Renal cortical epithelial cell (primary cell): Measurements from ENCODE around the gene PRDM7. TPM values are rescaled to one million over a fixed set of nuclear protein-coding genes. Genes with fewer than 3 reads are reported as not detected.

Experiments
- DNase-seq: peaks from one replicate; pipeline ENCODE4 v3.0.0-alpha.2; 2011; ENCODE audit warnings: low read depth
- total RNA-seq: library from RNA; depleted of rRNA; stranded (reverse); fragments of >200 nt; gene quantifications from 2 replicates; pipeline ENCODE4 v1.2.3, GENCODE V29; 2014

Gene PRDM7
- total RNA-seq, 1 donor from 2014 or later: not detected

- no peak for DNase-seq
These were observed 41.2 kb downstream of the PRDM7 start for GRCh38 chr16:90035902-90036301.

DNA sequence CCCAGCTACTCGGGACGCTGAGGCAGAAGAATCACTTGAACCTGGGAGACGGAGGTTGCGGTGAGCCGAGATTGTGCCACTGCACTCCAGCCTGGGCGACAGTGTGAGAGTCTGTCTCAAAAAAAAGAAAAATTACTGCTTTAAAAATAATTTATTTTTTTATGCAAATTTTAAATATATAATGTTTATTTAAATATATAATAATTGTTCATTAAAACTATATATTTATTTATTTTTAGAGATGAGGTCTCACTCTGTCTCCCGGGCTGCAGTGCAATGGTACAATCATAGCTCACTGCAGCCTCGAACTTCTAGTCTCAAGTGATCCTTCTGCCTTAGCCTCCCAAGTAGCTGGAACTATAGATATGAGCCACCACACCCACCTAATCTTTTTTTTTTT is 42.6 kb downstream of the PRDM7 start:
- no peak for DNase-seq

DNA sequence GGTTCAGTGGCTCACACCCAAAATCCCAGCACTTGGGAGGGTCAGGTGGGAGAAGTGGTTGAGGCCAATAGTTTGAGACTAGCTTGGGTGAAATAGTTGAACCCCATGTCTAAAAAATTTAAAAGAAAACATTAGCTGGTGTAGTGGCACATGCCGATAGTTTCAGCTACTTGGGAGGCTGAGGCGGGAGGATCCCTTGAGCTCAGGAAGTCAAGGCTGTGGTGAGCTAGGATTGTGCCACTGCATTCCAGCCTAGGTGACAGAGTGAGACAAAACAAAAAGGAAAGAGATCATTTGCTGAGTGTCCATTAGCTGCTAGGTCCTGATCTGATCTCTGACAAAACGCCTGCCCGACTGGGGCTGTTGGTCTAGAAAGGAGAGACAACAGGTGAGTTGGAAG is 43.7 kb downstream of the PRDM7 start:
- DNase-seq: no peak

DNA sequence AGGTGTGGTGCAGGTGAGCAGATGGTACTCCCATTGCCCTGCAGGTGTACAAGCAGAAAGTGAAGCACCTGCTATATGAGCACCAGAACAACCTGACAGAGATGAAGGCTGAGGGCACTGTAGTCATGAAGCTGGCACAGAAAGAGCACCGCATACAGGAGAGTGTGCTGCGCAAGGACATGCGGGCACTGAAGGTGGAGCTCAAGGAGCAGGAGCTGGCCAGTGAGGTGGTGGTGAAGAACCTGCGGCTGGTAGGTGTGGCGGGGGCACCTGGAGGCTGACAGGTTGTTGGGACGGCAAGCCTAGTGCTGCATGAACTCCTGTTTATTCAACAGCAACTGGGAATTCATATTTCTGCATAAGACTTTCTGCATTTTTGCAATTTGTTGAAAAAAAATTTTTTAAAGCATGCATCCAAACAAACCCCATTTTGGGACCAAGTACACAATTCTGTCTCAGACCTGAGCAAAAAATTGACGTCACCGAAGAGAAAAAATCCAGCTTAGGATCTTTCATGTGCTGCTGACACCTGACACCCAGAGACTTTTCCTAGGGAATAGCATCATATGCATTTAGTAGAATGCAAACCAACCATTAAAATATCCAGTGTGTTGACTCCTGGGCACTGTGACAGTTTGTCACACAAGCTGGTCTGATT is 44.3 kb downstream of the PRDM7 start:
- DNase-seq: no peak

DNA sequence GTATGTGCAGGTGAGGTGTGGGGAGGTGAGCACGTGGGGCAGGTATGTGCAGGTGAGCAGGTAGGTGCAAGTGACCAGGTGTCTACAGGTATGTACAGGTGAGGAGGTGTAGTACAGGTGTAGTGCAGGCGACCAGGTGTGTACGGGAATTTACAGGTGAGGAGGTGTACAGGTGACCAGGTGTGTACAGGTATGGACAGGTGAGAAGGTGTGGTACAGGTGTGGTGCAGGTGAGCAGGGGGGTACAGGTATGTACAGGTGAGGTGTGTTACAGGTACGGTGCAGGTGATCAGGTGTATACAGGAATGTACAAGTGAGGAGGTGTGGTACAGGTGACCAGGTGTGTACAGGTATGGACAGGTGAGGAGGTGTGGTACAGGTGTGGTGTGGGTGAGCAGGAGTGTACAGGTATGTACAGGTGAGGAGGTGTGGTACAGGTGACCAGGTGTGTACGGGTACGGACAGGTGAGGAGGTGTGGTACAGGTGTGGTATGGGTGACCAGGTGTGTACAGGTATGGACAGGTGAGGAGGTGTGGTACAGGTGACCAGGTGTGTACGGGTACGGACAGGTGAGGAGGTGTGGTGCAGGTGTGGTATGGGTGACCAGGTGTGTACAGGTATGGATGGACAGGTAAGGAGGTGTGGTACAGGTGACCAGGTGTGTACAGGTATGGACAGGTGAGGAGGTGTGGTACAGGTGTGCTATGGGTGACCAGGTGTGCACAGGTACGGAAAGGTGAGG is 45.0 kb downstream of the PRDM7 start:
- no peak for DNase-seq

GRCh38 chr16:90031186-90031930 is 45.8 kb downstream of the PRDM7 start:
- DNase-seq: no peak

DNA sequence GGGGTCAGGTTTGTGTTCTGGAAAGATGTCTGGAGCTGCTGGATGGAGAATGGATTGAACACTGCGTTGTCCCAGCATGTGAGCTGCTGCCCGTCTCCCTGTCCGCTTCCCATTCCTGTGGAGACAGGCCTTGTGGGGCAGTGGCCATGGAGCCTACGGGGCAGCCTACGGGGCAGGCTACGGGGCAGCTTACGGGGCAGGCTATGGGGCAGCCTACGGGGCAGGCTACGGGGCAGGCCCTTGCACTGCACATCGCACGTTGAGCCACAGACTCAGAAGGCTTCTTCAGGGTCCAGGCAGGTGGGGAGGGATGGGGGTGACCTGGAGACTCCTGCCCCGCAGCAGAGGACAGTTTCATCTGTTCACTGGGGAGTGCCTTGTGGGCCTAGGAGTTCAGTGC is 48.1 kb downstream of the PRDM7 start:
- no peak for DNase-seq

DNA sequence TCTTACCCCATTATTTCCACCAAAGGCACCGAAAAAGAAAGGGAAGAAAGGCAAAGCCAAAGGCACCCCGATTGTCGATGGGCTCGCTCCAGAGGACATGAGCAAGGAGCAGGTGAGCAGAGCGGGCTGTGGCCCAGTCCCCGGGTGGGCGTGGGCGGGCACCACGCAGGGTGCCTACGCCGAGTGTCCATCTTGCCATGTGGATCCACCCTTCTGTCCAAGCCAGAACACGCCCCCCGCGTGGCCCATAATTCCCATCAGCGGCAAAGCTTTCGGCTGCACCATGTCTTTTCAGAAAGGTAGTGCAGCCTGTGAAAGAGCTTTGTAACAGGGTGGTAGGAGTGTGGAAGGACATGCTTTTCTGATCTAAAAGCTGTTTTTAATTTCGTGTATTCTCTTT is 49.5 kb downstream of the PRDM7 start:
- DNase-seq: no peak

GRCh38 chr16:90026135-90026534 is 51.0 kb downstream of the PRDM7 start:
- no peak for DNase-seq

DNA sequence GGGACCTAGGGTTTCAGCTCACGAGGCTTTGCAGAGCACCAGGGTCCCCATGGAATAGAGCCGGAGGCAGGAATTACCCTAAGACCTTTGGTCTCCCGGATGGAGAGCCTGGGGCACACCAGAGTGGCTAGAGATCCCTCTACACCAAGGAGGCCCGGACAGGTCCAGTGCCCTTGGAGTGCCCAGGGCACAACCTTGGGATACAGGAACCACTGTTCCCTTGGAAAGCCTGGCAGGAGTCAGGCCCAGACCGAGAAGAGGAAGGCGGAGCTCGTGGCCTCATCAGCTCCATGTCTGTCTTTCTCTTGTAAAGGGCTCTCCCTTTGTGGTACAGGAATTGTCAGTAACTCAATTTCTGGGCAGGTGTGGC is 54.1 kb downstream of the PRDM7 start:
- DNase-seq: no peak

DNA sequence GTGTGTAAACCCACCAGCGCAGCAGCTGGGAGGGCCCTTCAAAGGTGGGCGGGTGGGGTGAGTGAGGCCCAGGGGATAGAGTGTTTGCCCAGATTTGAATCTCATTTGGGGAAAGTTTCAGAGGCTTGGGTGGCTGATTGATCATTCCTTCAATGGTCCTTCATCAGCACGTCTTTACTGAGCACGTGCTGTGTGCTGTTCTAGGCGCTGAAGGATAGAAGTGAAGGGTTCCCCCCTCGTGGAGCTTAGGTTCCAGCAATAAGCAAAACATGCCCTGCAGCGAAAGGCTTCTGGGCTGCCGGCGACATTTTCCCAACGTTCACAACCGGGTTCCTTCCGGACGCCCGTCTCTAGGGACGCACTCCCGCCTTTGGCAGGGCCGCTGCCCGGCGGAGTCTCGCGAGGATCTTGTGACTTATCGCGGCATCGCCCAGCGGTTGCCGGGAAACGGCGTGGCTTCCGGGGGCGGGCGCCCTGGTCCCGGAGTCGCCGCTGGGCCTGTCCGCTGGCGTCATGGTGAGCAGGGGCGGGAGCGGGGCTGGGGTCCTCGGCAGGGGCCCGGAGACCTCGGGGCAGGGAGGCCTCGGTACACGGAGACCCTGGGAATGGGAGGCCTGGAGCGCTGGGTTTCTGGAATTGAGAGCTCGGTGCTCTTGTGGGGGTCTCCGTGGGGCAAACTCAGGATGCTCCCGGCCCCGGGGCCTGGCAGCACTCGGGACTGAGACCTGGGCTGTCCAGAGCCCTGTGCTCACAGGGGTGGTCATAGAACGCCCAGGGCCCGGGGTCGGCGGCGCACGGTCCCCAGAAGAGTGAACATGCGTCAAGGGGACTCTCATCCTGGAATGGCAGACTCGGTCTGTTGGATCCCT is 54.7 kb downstream of the PRDM7 start:
- DNase-seq: peak; percentile 69

- peak; percentile 31 for DNase-seq
These were observed 56.2 kb downstream of the PRDM7 start for GRCh38 chr16:90020838-90021382.

DNA sequence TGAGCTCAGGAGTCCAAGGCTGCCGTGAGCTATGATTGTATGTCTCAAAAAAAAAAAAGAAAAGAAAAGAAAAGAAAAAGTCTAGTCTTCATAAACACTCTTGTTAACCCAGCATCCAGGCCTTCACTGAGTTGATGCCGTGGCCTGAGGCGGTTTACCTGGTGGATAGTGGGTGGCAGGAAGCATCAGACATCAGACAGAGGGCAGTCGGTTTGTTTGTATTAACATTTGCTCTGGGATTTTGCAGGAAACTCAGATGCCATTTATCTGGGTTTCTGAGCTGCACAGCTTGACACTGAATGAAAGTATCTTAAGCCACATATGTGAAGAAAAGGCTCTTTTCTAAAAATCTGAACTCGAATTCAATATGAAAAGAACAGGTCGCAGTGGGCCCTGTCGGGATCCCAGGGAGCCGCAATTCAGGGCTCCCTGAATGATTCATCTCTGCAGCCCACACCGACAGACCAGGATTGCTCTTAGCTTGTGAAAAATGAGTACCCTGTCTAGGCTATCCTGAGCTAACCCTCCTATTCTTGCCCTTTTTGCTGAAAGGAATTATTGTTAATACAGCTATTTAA is 56.8 kb downstream of the PRDM7 start:
- no peak for DNase-seq

- DNase-seq: peak; percentile 40
These were observed 57.4 kb downstream of the PRDM7 start for GRCh38 chr16:90019543-90020259.

GRCh38 chr16:90018652-90019542 is 58.2 kb downstream of the PRDM7 start, which contains the start of gene DBNDD1:
Gene DBNDD1, minus strand, starts transcription at chr16:90019456. Its CDS starts 115 bp downstream, at chr16:90019341.
- no peak for DNase-seq

DNA sequence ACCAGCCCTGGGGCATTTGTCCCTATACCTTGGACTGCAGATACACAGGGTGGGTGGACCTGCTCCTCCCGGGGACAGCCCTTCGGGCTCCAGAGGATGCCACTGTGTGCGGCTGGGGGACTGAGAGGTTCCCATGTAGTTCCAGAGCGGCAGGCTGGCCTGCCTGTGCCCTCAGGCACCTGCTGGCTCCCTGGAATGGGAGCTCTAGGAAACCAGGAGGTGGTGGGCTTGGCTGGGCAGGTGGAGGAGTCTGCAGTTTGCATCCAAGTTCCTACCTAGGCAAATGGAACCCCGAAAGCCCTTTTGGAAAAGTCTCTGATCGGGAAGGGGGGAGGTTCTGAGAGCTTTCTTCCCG is 58.9 kb downstream of the PRDM7 start:
- DNase-seq: no peak

DNA sequence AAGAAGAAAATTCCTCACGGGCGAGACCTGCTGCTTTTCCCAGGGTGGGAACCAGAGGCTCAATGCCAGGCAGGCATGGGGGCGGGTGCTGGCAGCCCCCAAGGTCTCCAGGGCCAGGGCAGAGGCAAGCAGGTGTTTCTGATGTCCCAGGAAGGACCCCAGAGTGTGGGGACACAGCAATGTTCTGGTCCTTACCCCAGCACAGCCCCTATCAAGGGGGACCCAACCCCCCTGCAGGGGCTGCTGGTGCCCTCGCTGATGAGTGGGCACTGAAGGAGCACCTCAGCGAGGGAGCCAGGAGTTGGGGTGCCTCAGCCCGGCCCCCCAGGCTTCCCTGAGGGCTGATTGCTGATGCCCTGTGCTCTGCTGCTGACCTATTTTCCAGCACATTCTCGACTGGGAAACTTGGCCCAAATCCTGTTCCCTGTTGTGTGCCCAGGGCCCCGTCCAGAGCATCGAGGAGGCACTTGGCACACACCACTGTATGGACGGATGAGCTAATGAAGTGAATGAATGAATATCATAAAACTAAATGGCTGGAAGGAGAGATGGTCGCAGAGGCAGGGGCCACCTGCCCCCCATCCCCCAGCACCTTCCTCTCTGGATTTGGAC is 60.7 kb downstream of the PRDM7 start:
- DNase-seq: no peak

DNA sequence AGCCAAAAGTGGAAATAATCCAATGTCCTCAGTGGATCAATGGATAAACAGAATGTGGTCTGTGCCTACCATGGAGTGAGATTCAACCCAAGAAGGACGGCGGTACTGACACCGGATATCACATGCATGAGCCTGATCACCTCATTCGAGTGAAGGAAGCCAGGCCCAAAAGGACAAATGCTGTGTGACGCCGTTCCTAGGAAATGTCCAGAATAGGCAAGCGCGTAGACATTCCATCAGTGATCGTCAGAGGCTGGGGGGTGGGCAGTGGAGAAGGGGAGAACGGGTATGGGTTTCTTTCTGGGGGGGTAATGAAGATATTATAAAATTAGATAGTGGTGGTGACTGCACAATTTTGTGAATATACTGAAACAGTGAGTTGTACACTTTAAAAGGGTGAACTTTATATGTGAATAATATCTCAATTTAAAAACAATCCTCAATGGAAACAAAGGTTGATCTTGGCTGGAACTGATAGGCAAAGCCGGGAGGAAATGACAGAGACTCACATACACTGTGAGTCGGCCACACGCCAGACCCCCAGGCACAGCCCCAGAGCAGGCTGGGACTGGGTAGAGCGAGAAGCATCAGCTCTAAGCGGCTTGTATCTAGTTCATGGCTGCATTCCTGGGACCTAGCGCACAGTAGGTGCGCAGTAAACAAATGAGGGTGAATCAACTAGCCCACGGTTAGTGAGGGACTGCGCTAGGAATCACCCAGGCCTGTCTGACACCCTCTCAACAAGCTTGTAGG is 61.4 kb downstream of the PRDM7 start:
- DNase-seq: no peak
